Measurements from ENCODE around the gene FOXN4.

Gene FOXN4

DNA sequence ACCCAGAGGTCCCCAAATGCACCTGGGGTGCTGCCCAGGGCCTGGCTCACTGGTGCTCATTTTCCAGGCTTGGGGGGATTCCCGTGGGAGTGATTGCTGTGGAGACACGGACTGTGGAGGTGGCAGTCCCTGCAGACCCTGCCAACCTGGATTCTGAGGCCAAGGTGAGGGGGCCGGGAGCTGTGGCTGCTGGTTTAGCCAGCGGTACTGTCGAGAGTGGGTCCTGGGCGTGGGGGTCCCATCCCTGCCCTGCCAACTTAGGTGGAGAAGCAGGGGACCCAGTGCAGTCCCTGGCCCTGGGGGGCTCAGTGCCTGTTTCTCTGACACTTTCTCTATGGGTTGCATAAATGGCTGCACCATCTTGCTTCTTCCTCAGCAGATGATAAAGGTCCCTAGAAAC is 50.9 kb downstream of the FOXN4 start:
- no peak for DNase-seq (ENCODE audit: low read depth)

DNA sequence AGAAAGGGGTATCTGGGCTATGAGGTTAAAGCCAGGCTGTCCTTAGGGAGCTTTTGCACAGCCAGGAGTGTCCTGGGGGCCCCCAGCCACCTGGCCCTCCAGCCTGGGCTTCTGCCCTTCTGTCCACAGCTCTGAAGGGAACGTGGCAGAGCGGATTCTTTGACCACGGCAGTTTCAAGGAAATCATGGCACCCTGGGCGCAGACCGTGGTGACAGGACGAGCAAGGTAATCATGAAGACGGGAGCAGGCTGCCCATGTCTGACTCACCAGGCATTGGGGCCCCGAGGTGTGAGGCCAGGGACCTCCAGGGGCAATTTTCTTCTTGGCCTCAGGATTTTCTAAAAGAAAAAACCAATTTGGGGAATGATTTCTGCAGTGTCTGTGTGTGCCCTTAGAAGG is 53.1 kb downstream of the FOXN4 start:
- no peak for DNase-seq (ENCODE audit: low read depth)

DNA sequence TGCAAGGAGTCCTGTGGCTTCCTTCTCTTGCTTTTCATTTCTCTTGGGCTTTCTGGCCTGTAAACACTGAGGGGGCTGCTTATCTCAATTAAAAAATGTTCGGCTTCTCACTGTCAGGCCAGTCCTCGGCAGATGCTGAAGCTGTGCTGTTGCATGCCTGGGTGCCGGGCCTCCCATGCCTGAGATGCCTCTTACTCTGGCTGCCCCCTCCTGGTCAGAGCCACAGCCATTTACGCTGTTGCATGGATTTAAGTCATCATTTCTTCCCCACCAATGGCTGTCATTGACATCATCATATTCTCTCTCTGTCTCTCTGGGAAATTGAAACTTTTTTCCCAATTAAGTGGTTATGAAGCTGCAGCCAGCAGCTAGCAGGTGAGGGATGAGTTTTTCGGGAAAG is 53.7 kb downstream of the FOXN4 start:
- peak; percentile 2 for DNase-seq (ENCODE audit: low read depth)

DNA sequence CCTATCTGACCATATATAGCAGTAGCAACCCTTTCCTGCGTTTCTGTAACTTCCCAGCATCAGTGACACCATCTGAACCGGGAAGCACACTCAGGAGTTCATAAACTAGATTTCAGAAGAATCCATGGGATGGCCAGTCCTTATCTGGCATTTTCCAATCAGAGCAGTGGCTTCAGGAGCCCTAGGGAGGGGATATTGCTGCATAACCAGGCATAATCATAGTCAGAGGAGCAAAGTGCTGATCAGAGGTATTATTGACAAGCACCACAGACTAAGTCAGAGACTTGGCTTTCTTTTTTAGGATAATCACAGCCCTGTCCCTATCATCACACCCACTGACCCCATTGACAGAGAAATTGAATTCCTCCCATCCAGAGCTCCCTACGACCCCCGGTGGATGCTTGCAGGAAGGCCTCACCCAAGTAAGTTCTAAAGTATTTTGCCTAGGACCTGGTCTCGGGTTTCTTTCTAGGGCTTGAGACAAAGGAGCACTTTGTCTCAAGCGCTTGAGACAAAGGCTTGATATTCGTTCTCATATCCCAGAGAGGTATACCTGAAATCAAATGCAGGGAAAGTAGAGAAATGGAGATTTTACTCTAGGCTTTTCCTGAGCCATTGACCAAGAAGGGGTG is 55.1 kb downstream of the FOXN4 start:
- DNase-seq (ENCODE audit: low read depth), result no peak

DNA sequence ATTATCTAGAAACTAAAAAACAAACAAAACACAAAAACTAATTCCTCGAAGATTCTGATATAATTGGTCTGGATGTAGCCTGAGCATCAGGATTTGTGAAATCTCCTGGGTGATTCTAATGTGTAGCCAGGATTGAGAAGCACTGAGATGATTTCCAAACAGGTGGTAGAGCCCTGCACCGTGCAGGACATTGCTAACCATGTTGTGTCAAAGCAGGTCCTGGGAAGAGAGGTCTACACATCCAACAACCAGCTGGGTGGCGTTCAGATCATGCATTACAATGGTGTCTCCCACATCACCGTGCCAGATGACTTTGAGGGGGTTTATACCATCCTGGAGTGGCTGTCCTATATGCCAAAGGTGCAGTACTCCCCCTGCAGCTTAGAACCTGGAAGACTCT is 56.3 kb downstream of the FOXN4 start:
- DNase-seq (ENCODE audit: low read depth), result no peak

DNA sequence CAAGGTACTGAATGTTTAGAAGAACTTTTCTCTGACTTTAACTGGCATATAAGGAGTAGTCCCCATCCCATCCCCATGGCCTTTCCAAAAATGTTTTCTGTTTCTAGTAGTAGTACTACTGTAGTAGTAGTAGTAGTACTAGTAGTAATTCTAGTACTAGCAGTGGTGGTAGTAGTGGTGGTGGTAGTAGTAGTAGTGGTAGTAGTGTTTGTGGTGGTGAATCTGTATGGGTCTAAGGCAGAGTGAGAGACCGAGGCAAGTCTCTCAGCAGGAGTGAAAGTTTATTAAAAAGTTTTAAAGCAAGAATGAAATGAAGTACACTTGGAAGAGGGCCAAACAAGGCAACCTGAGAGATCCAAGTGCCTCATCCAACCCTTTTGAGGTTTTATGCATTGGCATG is 58.6 kb downstream of the FOXN4 start:
- DNase-seq (ENCODE audit: low read depth), result no peak

DNA sequence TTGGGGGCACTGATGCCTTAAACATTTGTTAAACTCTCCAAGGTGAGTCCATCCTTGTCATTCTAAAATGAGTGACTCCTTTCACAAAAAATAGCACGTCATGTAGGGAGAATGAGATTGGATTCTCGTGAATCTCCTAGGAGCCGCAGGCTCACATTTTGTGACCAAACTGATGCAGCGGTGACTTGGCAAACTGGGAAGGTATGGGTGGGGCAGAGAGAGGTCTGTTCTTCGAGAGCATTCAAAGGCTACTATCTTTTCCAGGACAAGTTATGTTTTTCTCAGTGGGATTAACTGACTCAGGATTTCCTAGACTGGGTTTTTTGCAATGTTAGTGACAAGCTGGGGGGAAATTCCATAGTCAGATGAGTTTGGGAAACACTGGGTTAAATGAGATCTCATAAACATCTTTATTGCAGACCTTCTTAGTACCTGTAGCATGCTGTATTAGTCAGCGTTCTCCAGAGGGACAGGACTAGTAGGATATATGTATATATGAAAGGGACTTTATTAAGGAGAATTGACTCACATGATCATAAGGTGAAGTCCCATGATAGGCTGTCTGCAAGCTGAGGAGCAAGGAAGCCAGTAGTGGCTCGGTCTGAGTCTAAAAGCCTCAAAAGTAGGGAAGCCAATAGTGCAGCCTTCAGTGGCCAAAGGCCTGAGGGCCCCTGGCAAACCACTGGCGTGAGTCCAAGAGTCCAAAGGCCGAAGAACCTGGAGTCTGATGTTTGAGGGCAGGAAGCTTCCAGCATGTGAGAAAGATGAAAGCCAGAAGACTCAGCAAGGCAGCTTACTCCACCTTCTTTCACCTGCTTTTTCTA is 61.0 kb downstream of the FOXN4 start:
- no peak for DNase-seq (ENCODE audit: low read depth)

DNA sequence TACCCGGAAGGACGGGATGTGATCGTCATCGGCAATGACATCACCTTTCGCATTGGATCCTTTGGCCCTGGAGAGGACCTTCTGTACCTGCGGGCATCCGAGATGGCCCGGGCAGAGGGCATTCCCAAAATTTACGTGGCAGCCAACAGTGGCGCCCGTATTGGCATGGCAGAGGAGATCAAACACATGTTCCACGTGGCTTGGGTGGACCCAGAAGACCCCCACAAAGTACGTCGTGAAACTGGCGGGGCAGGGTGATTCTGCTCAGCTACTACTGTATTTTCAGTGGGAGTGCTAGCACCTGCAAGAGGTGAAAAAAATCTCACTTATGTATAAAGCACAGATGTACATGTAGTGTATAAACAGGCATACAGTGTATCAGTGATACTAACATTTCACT is 62.9 kb downstream of the FOXN4 start:
- no peak for DNase-seq (ENCODE audit: low read depth)

DNA sequence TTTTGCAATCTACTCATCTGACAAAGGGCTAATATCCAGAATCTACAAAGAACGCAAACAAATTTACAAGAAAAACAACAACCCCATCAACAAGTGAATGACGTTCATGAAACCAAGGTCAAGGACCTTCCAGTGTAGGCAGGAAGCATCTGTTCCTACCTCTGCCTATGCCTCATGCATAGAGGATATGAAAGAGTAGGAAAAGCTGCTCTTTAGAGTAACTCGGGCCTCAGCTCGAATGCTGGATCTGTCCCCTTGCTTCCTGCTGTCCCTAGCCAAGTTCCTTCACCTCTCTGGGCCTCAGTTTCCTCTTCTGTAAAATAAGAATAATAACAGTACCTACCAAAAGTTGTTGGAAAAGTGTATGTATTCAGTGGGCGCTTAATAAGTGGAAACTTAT is 65.0 kb downstream of the FOXN4 start:
- DNase-seq (ENCODE audit: low read depth), result no peak

DNA sequence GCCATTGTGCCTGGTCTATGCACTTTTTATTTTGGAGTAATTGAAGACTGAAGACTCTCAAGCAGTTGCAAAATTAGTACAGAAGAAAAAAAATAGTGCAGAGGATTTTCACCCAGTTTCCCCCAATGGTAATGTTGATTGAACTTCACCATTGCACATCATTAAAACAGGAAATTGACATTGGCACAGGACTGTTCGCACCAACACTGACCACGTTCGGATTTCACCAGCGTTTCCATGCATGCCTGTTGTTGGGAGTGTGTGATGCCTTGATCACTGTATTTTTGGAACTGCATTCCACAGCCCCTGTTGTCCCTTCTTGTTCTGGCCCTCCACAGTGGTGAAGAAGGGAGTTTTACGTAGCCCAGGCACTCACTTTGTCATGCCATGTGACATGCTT is 67.1 kb downstream of the FOXN4 start:
- DNase-seq (ENCODE audit: low read depth), result no peak

DNA sequence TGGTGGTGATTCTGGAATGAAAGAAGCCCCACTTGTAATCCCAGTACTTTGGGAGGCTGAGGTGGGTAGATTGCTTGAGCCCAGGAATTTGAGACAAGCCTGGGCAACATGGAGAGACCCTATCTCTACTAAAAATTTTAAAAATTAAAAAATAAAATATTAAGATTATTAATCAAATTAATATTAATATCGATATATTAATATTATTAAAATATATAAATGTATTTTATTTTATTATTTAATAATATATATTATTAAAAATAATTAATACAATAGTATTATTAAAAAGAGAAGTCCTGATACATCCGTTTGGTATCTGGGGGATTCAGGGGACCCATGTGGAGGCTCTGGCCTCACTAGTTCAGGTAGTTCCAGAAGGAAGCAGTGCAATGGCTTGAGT is 68.7 kb downstream of the FOXN4 start:
- no peak for DNase-seq (ENCODE audit: low read depth)

DNA sequence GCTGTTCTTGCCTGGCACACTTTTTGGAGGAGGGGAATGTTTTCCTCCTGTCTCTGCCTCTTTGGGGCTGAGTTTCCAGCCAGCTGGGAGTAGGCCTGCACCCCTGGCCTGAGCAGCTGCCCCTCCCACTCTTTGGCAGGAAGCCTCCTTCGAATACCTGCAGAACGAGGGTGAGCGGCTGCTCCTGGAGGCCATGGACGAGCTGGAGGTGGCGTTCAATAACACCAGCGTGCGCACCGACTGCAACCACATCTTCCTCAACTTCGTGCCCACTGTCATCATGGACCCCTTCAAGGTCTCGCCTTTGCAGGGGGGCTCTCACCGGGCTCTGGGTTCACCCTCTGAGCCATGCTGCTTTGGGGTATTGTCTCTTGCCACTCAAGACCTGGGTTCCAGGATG is 69.4 kb downstream of the FOXN4 start:
- DNase-seq (ENCODE audit: low read depth), result no peak

DNA sequence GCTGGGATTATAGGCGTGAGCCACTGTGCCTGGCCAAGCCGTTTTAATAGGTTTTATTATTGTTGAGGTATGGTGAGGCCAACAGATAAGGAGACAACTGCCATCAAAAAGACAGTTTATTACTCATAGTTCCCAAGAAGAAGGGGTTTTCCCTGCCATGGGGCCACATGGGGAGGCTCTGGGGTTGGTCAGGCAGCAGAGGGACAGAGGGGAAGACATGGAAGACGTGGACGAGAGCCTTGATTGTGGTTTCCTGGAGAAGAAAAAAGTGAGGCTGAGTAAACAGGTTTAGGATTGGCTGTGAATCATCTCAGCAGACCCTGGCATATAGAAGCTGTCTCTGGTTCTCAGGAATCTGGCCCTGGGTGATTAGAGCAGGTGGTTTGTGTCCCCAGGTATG is 69.9 kb downstream of the FOXN4 start:
- no peak for DNase-seq (ENCODE audit: low read depth)

DNA sequence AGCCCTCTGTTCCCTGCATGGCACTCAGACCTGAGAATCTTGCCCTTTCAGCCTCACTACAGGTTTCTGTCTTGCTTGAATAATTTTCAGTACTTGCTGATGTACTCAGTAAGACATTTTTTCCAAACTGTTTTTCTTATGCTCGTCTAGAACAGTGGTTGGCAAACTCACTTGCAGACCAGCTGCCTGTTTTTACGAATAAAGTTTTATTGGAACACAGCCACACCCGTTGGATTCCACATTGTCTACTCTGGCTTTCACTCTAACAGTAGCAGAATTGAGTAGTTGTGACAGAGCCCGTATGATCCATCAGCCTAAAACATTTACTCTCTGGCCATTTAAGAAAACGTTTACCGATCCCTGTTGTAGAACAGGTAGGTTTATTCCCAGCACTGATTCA is 72.8 kb downstream of the FOXN4 start:
- no peak for DNase-seq (ENCODE audit: low read depth)

DNA sequence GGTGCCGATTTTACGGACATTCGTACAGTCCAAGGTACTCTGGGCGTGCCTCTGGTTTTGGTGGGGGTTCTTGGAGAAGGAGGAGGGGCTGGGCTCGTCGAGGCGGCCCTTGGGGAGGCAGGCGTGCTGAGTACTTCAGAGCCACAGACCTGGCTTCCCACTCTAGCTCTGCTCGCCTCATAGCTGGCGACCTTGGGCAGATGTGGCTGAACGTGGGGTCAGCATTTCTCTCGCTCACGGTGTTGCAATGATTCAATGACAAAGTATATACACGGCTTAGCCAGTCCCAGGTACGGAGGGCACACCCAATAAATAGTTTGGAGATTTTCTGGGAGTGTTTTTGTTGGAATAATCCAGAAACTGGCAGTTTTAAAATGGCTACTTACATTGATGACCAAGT is 75.1 kb downstream of the FOXN4 start:
- no peak for DNase-seq (ENCODE audit: low read depth)

DNA sequence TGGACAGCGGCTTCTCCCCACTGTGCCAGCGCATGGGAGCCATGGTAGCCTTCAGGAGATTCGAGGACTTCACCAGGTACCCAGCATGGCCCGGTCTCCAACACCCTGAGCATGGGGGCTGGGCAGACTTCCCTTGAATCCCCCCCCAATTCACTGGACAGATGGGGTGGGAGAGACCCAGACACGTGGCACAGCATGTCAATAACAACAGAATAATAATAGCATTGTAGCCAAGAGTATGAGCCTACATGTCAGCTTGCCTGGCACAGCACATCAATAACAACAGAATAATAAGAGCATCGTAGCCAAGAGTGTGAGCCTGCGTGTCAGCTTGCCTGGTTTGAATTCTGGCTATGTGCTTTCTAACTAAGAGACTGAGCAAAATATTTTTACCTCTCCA is 76.4 kb downstream of the FOXN4 start:
- DNase-seq (ENCODE audit: low read depth), result no peak

DNA sequence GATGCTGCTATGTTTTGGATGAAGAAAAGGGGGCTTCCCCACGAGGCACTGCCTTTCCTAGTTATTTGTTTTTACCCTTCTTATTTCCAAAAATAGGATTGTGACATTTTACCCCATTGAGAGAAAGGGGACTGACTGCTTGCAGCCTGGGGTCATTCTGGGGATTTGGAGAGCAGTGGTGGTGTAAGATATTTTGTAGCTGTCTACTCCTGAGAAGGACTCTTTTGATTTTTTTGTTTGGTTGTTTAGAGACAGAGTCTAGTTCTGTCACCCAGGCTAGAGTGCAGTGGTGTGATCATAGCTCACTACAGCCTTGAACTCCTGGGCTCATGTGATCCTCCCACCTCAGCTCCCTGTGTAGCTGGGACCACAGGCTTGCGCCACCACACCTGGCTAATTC is 78.9 kb downstream of the FOXN4 start:
- no peak for DNase-seq (ENCODE audit: low read depth)

DNA sequence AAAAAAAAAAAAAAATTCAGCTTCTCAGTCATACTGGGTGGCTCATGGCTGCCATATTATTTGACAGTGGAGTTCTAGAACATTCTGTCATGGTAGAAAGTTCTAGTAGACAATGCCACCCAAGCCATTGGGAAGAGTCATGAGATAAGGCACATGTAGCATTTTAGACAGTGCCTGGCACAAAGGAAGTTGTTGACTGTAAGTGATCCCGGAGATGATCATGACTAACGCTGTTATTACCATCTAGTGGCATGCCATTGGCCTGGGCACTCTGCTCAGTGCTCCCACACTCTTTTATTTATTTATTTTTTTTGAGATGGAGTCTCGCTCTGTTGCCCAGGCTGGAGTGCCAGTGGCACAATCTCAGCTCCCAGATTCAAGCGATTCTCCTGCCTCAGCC is 80.4 kb downstream of the FOXN4 start:
- no peak for DNase-seq (ENCODE audit: low read depth)

All from GM04503 (cell line).